HG02973 (cell line): ENCODE results near the gene HOXC9.

Experiments used
- ATAC-seq: cut with Tn5 transposase; IDR thresholded peaks from one replicate; pipeline ENCODE4 v1.9.1; 2021; ENCODE audit warnings: moderate library complexity; ENCODE audit not compliant: unreplicated experiment

The HOXC9 gene

DNA sequence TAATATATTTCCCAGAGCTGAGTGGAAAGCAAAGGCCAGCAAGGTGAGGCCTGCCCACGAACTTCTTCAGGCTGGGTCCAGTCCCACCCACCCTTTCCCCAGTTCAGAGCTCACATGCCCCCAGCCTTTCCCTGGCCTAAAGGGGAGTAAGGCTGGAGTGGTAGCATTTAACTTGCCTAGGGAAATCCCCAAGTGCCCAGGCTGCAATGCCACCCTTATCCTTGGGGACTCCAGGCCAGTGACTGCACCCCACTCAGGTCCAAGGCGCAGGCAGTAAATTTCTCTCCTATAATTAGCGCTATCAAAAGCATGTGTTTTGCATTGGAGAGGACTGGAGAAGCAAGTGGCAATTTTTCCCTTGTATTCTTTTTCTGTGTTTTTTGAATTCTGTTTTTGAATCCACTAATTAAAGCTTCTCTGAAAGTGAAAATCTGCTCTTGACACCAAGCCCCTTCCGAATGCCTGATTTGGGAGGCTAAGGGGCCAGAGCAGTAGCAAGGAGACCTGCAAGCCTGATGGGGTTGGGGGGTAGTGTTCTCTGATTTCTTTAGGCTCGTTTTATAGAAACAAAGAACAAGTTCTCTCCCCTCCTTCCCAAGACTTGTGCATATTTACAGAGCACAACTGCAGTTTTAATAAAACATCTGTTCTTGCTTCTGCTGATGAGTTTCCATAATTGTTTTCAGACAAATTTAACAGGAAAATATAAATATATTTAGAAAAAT lies 24.8 kb downstream of the HOXC9 start:
- ATAC-seq = no peak

DNA sequence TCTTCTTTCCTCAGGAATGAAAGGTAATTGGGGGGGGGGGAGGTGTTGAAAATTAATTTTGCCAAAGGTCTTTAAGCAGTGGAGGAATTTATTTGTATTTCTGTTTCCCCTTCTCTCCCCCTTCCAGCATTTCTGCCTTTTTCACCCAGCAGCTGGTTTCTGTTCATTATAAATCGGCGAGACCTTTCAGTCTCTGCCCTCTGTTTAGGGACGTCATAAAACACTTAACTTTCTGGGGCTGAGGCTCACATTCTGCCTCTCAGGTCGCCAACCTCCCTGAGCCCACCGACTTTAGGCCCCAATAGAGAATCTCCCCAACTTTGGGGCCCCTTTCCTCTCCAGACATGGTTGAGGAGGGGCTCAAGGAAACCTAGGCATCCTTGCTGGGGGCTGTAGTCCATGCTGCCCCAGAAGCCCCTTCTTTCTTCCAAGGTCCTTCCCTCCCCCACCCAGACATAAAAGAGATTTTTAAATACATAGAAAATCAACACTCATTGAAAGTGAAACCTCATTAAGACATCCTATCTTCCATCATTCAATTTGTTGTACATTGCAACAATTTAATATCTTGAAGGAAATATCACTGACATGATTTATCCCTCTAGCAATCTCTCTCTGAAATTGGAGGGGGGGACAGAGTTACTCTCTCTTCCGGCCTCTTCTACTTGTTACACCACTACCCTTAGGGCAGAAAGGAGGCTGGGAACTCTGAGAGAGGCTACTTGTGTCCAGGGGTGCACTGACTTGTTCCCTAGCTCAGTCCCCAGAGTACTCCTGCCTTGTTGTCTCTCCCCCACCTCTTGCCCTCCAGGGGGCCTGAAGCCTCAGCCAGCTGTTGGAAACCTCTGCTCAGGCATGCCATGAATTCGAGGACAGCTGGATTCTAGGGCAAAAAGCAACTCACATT lies 25.8 kb downstream of the HOXC9 start:
- no peak for ATAC-seq

- ATAC-seq = no peak
Observed at GRCh38 chr12:54026640-54027441, 26.9 kb downstream of the HOXC9 start.

- ATAC-seq = no peak
Observed at GRCh38 chr12:54027442-54027786, 27.5 kb downstream of the HOXC9 start.

DNA sequence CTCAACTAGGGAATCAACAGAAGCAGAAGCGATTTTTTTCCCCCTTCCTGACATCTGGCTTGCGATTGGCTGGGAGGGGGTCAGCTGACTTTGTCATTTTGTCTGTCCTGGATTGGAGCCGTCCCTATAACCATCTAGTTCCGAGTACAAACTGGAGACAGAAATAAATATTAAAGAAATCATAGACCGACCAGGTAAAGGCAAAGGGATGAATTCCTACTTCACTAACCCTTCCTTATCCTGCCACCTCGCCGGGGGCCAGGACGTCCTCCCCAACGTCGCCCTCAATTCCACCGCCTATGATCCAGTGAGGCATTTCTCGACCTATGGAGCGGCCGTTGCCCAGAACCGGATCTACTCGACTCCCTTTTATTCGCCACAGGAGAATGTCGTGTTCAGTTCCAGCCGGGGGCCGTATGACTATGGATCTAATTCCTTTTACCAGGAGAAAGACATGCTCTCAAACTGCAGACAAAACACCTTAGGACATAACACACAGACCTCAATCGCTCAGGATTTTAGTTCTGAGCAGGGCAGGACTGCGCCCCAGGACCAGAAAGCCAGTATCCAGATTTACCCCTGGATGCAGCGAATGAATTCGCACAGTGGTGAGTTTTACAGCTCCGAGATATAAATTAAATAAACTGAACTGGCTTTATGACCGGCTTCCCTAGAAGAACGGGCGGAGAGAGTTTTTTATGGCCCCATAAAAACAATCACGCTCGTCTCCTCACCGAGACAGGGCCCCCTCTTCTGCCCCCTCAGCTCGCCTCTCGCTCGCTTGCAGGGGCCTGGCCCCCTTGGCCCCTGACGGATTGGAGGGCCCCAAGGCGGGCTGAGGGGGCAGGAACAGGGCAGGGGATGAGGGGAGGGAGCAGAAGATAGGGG lies 28.6 kb downstream of the HOXC9 start, which contains the start of gene HOXC6:
Gene HOXC6, plus strand, starts transcription at position 127 of the 888 bp plus-strand sequence. Its CDS starts 82 bp downstream, at position 209.
- ATAC-seq = no peak

DNA sequence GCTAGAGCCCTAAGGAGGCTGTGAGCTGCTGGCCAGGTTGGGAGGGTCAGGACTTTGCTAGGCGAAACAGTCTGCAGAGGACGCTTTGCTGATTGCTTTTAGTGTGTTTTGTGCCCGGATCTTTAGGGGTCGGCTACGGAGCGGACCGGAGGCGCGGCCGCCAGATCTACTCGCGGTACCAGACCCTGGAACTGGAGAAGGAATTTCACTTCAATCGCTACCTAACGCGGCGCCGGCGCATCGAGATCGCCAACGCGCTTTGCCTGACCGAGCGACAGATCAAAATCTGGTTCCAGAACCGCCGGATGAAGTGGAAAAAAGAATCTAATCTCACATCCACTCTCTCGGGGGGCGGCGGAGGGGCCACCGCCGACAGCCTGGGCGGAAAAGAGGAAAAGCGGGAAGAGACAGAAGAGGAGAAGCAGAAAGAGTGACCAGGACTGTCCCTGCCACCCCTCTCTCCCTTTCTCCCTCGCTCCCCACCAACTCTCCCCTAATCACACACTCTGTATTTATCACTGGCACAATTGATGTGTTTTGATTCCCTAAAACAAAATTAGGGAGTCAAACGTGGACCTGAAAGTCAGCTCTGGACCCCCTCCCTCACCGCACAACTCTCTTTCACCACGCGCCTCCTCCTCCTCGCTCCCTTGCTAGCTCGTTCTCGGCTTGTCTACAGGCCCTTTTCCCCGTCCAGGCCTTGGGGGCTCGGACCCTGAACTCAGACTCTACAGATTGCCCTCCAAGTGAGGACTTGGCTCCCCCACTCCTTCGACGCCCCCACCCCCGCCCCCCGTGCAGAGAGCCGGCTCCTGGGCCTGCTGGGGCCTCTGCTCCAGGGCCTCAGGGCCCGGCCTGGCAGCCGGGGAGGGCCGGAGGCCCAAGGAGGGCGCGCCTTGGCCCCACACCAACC lies 29.8 kb downstream of the HOXC9 start:
- ATAC-seq = no peak

DNA sequence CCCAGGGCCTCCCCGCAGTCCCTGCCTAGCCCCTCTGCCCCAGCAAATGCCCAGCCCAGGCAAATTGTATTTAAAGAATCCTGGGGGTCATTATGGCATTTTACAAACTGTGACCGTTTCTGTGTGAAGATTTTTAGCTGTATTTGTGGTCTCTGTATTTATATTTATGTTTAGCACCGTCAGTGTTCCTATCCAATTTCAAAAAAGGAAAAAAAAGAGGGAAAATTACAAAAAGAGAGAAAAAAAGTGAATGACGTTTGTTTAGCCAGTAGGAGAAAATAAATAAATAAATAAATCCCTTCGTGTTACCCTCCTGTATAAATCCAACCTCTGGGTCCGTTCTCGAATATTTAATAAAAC lies 30.5 kb downstream of the HOXC9 start:
- no peak for ATAC-seq

DNA sequence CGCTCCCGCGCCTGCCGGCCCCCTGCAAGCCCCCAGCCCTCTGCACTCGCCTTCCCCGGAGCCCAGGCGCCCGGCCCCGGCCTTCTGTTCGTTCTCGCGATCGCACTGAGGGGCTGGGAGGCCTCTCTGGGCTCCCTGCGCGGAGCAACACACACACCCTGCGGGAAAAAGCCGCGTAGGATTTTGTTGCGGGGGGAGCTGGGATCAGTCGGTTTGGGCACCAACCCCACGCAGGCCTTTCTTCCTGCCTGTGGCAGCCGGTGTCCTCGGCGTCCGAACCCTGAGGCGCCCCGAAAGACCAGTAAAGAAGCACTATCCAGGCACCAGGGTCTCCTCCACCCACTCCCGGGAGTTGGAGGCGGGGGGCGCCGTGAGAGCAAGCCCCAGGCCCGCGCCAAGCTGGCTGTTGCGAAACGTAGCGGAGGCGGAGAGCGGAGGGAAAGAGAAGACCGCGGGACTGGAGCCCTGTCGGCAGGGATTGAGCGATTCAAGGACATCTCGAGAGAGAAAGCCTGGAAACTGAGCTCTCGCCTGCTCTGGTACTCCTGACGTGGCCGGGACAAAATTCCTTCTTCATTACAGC lies 31.0 kb downstream of the HOXC9 start:
- ATAC-seq = no peak

DNA sequence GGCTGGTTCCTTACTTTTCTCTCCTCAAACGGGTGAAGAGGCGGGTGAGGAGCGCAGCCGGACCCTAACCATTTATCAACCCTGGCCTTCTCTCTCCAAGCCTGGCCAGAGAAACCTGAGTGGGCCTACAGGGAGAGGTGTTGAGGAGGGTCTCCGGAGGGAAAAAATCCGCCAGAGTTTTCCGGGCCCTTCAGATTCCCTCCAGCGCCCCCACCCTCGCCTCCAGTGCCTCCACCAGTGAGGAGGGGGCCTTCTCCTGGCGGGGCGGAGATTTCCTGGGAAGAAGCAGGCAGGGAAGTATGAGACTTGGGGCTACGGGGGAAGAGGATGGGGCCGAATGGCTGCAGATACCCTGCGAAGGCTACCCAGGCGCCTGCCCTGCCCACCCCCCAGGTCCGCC lies 31.5 kb downstream of the HOXC9 start:
- no peak for ATAC-seq

- ATAC-seq = no peak
Observed at GRCh38 chr12:54032086-54032619, 32.2 kb downstream of the HOXC9 start.

DNA sequence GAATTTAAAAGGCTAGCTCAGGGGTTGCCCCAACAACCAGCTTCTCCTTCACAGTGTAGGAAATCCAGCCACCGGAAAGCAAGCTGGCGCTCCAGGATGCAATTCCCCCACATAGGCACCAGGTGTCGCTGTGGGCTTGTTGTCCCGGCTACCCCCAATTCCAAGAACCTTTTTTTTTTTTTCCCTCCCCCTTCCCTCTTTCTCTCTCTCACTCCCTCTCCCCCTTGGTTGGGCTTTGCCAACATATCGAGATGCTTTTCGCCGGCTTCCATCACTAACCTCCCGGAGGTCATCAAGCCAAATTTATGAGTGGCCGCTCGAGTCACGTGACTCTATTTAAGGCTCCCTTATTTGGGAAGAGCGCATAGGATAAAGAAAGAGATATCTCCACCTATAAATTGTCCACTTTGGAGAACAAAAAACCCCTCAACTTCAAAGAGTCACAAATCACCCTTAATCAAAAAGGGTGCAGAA lies 32.7 kb downstream of the HOXC9 start, which contains the start of gene HOXC5:
Gene HOXC5, plus strand, starts transcription at position 424 of the 474 bp plus-strand sequence. CDS start 73 bp downstream, outside the sequence.
- no peak for ATAC-seq

DNA sequence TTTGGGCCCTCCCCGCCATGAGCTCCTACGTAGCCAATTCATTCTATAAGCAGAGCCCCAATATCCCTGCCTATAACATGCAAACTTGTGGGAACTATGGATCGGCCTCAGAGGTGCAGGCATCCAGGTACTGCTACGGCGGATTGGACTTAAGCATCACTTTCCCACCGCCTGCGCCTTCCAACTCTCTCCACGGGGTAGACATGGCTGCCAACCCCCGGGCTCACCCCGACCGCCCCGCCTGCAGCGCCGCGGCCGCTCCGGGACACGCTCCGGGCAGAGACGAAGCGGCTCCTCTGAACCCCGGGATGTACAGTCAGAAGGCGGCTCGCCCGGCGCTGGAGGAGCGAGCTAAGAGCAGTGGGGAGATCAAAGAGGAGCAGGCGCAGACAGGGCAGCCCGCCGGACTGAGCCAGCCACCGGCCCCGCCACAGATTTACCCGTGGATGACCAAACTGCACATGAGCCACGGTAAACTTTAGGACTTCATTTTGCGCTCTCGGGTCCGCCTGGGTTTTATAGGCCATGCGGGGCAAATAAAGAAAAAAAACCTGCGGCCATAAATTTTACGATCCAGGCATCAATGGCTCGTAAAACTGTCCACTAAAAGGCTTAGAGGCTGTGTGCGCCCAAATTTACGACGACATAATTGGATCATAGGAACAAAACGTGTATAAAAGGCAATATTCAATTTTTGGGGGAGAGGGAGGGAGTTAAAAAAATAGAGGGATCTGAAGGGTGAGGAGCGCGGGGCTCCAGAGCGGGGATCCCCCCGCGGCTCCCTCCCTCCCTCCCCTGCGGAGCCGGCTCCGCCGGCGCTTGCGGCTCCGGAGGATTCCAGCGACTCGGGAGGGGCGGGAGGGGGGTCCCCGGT lies 33.4 kb downstream of the HOXC9 start:
- ATAC-seq = no peak

DNA sequence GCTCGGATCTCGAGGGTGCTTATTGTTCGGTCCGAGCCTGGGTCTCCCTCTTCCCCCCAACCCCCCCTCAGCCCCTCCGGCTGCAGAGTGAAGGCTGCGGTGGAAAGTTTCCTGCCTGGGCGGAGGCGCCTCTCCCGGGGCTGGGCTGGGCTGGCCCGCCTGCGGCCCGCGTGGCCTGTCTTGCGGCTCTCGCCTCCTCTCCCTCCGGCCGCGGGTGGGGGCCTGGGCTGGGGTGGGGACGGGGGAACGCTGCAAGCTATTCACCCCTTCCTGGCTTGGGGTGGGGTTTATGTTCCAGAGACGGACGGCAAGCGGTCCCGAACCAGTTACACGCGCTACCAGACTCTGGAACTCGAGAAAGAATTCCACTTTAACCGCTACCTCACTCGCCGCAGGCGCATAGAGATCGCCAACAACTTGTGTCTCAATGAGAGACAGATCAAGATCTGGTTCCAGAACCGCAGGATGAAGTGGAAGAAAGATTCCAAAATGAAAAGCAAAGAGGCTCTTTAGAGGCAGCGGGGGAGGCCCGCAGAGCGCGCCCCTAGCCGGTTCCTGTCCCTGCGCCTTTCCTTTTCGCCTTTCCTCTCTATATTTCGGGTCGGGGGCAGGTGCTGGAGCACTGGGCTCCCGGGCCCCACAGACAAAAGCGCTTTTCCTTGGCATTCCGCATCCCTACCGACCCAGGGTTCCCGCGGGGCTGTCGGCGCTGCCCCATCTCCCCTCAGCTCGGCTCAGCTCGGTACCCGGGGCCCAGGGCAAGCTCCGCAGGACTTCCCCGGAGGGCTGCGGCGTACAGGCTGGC lies 34.2 kb downstream of the HOXC9 start:
- ATAC-seq = no peak

DNA sequence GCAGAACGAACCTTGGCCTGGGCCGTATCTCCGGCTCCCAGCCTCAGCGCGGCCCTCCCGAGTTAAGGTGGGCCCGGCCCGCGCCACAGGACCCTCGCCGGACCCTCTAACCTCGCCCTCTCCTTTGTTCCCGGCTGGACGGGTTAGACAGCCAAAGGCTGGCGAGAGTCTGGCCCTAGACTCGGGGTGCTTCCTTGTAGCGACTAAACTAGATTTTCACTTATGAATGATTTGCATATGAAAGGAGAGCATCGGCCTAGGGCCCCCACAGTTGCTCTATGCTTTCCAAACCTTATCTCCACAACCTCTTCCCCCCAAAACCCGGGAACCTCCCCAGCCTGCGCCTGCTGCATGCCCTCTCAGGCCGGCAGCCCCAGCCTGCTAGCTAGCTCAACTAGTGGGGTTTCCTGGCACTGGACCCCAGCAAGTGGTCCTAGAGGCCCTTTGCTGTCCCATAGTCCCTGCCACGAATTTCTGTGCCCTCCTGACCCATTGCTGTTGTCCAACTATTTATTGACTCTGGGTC lies 34.9 kb downstream of the HOXC9 start:
- no peak for ATAC-seq

DNA sequence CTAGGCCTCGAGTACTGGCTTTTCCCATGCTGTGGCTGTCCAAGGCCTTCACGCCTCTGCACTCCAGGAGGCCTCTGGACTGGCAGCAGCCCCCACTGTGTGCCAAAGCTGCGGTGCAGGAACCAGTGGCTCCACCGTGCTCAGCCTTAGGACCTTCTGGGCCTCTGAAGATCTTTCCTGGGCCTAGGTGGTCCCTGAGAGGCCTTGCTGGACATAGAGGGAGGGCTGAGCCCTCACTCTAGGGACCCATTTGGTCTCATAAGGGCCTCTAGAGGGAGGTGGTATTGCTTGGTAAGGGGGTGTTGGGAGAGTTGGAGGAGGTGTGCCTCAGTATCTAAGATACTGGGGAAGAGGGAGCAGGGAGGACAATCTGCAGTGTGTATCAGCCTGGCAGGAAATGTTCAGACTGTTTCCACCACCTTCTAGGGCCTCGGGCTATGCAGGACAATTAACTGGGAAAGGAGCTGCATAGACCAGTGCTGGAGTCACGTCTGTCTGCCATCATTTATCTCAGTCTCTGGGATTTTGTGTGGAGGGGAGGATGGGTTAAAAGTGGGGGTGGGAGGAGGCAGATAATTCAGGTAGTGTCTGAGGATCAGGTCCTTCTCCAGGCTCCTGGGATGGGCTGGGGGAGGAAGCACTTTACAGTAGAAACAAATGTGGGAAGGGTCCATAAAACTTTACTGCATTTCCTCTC lies 35.8 kb downstream of the HOXC9 start:
- ATAC-seq = no peak
